ENCODE measurements around the gene SHROOM1. TPM values are rescaled to one million over a fixed set of nuclear protein-coding genes. Genes with fewer than 3 reads are reported as not detected.
A peak's percentile ranks its signal among the peaks of the same experiment; 100 is the strongest.

The SHROOM1 gene
- total and polyA plus RNA-seq, 9 of the 15 experiments (the other 6 are each of a cell fraction or from before 2014, with no cell fraction given): 0.44 to 26.5 (median 11.9) TPM

GRCh38 chr5:132866342-132867045, 36.0 kb upstream of the SHROOM1 start, which contains the start of the genes GDF9 and UQCRQ (continued):
- no peak for TF ChIP-seq RNF219 (CRISPR knock-in tag; IDR thresholded peaks at IDR 0.05)
- no peak for TF ChIP-seq ATF4 (CRISPR knock-in tag; IDR thresholded peaks at IDR 0.05)
- TF ChIP-seq, protein P1, sequence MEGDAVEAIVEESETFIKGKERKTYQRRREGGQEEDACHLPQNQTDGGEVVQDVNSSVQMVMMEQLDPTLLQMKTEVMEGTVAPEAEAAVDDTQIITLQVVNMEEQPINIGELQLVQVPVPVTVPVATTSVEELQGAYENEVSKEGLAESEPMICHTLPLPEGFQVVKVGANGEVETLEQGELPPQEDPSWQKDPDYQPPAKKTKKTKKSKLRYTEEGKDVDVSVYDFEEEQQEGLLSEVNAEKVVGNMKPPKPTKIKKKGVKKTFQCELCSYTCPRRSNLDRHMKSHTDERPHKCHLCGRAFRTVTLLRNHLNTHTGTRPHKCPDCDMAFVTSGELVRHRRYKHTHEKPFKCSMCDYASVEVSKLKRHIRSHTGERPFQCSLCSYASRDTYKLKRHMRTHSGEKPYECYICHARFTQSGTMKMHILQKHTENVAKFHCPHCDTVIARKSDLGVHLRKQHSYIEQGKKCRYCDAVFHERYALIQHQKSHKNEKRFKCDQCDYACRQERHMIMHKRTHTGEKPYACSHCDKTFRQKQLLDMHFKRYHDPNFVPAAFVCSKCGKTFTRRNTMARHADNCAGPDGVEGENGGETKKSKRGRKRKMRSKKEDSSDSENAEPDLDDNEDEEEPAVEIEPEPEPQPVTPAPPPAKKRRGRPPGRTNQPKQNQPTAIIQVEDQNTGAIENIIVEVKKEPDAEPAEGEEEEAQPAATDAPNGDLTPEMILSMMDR (IDR thresholded peaks at IDR 0.05 in 2 of 3, conservative IDR thresholded peaks at IDR 0.05 in 1 of 3; ENCODE audit: insufficient read depth in 2 of 3, low read depth in 1 of 3, low read length in 3 of 3): peak; percentile 49 to 71 (median 55); a peak in 5 of 6 replicates
- TF ChIP-seq NFE2 (IDR thresholded peaks at IDR 0.05; ENCODE audit: low read depth): no peak
- TF ChIP-seq, protein P2, sequence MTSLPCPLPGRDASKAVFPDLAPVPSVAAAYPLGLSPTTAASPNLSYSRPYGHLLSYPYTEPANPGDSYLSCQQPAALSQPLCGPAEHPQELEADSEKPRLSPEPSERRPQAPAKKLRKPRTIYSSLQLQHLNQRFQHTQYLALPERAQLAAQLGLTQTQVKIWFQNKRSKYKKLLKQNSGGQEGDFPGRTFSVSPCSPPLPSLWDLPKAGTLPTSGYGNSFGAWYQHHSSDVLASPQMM (CRISPR knock-in tag; IDR thresholded peaks at IDR 0.05): no peak
- TF ChIP-seq, protein P3, sequence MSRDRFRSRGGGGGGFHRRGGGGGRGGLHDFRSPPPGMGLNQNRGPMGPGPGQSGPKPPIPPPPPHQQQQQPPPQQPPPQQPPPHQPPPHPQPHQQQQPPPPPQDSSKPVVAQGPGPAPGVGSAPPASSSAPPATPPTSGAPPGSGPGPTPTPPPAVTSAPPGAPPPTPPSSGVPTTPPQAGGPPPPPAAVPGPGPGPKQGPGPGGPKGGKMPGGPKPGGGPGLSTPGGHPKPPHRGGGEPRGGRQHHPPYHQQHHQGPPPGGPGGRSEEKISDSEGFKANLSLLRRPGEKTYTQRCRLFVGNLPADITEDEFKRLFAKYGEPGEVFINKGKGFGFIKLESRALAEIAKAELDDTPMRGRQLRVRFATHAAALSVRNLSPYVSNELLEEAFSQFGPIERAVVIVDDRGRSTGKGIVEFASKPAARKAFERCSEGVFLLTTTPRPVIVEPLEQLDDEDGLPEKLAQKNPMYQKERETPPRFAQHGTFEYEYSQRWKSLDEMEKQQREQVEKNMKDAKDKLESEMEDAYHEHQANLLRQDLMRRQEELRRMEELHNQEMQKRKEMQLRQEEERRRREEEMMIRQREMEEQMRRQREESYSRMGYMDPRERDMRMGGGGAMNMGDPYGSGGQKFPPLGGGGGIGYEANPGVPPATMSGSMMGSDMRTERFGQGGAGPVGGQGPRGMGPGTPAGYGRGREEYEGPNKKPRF (IDR thresholded peaks at IDR 0.05; ENCODE audit: low read depth, low read length): no peak
- 0 out of 2 replicates have a peak, but pooled peaks have one; percentile 84 for TF ChIP-seq ZNF830 (CRISPR knock-in tag; IDR thresholded peaks at IDR 0.05)
- 0 out of 2 replicates have a peak, but pooled peaks have one; percentile 8 for TF ChIP-seq ELF4 (CRISPR knock-in tag; IDR thresholded peaks at IDR 0.05)
- no peak for TF ChIP-seq DIDO1 (tag; IDR thresholded peaks at IDR 0.05; ENCODE audit: low read depth)
- no peak for TF ChIP-seq ZNF449 (CRISPR knock-in tag; IDR thresholded peaks at IDR 0.05)
- TF ChIP-seq, protein P4, sequence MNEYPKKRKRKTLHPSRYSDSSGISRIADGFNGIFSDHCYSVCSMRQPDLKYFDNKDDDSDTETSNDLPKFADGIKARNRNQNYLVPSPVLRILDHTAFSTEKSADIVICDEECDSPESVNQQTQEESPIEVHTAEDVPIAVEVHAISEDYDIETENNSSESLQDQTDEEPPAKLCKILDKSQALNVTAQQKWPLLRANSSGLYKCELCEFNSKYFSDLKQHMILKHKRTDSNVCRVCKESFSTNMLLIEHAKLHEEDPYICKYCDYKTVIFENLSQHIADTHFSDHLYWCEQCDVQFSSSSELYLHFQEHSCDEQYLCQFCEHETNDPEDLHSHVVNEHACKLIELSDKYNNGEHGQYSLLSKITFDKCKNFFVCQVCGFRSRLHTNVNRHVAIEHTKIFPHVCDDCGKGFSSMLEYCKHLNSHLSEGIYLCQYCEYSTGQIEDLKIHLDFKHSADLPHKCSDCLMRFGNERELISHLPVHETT (CRISPR knock-in tag; conservative IDR thresholded peaks at IDR 0.05 in 1 of 2, IDR thresholded peaks at IDR 0.05 in 1 of 2): 0 out of 4 replicates have a peak, but pooled peaks of 1 of the 2 experiments have one; percentile 36
- TF ChIP-seq ATF1 (CRISPR knock-in tag; IDR thresholded peaks at IDR 0.05): peak; percentile 49
- TF ChIP-seq ATF1 (tag; IDR thresholded peaks at IDR 0.05): peak; percentile 97
- TF ChIP-seq PHF20 (IDR thresholded peaks at IDR 0.05; ENCODE audit: partially characterized antibody): peak; percentile 84
- peak in 1 of 2 experiments; percentile 58; a peak in 1 of 4 replicates for TF ChIP-seq RCOR1 (IDR thresholded peaks at IDR 0.05; ENCODE audit: borderline replicate concordance in 1 of 2, low read depth in 2 of 2, low read length in 2 of 2)
- TF ChIP-seq GATAD2A (IDR thresholded peaks at IDR 0.05): no peak

Data from K562 (cell line).